ENCODE results near the gene GLB1L2.

GLB1L2 gene

DNA sequence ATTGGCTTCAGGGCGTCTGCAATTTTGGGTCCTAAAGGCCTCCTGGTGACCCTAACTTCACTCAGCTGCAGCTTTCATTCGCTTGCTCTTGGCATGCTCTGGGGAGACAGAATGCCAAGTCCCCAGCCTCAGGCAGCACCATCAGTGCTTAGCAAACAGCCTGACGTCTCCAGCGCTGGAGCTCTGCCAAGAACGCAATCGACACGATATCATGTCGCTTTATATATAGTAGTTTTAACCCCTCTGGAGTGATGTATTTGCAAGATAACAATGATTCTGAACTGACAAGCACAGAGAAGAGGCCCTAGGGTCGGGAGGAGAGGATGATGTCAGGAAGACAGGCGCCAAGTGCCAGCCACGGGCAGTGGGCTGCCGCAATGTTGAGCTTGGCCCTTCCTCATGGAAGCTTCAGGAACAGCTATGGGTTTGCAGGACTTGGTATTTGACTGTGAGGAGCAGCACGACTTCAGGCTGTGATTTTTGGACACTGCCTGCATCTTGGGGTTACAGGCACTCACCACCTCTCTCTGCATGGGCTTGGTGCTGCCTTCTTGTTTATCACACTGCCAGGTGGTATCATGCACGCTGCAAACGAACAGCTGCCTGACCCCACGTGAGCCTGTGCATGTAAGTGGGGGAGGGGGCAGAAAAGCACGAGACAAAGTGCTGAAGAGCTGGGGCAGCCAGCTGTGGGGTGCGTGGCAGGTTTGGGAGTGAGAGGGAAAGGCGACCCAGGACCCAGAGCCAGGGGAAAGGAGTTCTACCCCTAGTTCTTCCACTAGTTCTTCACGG is 54.2 kb downstream of the GLB1L2 start:
- H3K36me3 ChIP-seq (ENCODE audit: control insufficient read depth, insufficient read depth, low read length): no peaks in the 10 kb centered on the region
- H3K27me3 ChIP-seq (ENCODE audit: control insufficient read depth, insufficient read depth, low read length): peaks cover 4% of the 10 kb centered on the region
- H3K4me3 ChIP-seq (ENCODE audit: low read length): no peak overlapping the region

DNA sequence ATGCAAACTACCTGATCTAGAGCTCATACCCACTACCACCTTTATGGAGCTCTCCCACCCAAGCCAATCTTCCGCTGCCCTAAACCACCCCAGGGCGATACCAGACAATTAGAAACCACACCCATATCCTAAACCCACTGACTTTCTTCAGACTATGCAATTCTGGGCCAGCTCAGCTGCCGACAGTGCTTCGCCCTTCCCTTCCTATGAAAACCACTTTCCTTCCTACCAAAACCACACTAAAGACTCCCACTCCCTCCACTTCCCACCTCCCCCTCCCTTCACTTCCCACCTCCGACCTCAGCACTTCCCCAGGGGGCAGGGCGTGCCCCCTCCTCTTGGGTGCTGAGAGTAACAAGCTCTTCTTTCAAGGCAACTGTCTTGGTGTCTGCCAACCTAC is 55.2 kb downstream of the GLB1L2 start:
- H3K4me1 ChIP-seq (ENCODE audit: control insufficient read depth, insufficient read depth, low read length): no peaks in the 10 kb centered on the region
- H3K9ac ChIP-seq (ENCODE audit: low read length): no peak overlapping the region
- H3K27me3 ChIP-seq (ENCODE audit: control insufficient read depth, insufficient read depth, low read length): peaks cover 4% of the 10 kb centered on the region
- no peaks in the 10 kb centered on the region for H3K9me3 ChIP-seq (ENCODE audit: control insufficient read depth, low read length)
- no peaks in the 10 kb centered on the region for H3K36me3 ChIP-seq (ENCODE audit: control insufficient read depth, insufficient read depth, low read length)
- H3K4me3 ChIP-seq (ENCODE audit: low read length): no peak overlapping the region

More for the DNA sequence above, 54.2 kb downstream of the GLB1L2 start:
- Histone ChIP-seq H3K9me3 (ENCODE audit: control insufficient read depth, low read length) (no peaks in the 10 kb centered on the region), H3K9ac (ENCODE audit: low read length) (no peak overlapping the region), H3K4me1 (ENCODE audit: control insufficient read depth, insufficient read depth, low read length) (no peaks in the 10 kb centered on the region)

DNA sequence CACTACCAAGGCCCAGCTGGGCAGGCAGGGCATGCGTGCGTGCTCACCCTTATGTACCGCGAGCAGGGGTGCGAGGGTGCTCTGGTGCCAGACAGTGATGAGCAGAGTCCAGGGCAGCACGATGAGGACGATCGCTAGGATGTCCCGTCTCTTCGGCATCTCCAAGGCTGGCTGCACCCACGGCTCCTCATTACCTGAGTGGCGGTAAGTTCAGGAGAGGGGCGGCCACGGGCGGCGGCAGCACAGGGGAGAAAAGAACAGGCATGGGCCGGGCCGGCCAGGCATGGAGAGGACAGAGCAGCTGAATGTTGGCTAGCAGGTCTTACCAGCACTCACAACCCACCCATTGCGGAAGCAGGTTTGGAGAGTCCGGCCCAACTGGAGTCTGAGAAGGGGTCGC is 55.7 kb downstream of the GLB1L2 start:
- Histone ChIP-seq H3K4me3 (ENCODE audit: low read length) (no peak overlapping the region), H3K9me3 (ENCODE audit: control insufficient read depth, low read length) (no peaks in the 10 kb centered on the region), H3K4me1 (ENCODE audit: control insufficient read depth, insufficient read depth, low read length) (no peaks in the 10 kb centered on the region), H3K9ac (ENCODE audit: low read length) (no peak overlapping the region), H3K36me3 (ENCODE audit: control insufficient read depth, insufficient read depth, low read length) (no peaks in the 10 kb centered on the region), H3K27me3 (ENCODE audit: control insufficient read depth, insufficient read depth, low read length) (peaks cover 4% of the 10 kb centered on the region)

DNA sequence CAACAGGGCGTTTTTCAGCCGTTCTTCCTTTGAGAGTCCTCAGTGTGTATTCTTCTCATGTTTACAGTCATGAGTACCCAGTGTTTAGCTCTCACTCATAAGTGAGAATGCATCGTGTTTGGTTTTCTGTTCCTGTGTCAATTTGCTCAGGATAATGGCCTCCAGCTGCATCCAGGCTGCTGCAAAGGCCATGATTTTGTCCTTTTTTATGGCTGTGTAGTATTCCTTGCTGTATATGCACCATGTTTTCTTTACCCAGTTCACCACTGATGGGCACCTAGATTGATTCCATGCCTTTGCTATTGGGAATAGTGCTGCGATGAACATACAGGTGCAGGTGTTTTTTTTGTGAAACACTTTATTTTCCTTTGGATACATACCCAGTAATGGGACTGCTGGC is 56.8 kb downstream of the GLB1L2 start:
- Histone ChIP-seq H3K27me3 (ENCODE audit: control insufficient read depth, insufficient read depth, low read length) (peaks cover 6% of the 10 kb centered on the region), H3K9me3 (ENCODE audit: control insufficient read depth, low read length) (no peaks in the 10 kb centered on the region), H3K4me3 (ENCODE audit: low read length) (no peak overlapping the region), H3K9ac (ENCODE audit: low read length) (no peak overlapping the region), H3K36me3 (ENCODE audit: control insufficient read depth, insufficient read depth, low read length) (no peaks in the 10 kb centered on the region), H3K4me1 (ENCODE audit: control insufficient read depth, insufficient read depth, low read length) (no peaks in the 10 kb centered on the region)

DNA sequence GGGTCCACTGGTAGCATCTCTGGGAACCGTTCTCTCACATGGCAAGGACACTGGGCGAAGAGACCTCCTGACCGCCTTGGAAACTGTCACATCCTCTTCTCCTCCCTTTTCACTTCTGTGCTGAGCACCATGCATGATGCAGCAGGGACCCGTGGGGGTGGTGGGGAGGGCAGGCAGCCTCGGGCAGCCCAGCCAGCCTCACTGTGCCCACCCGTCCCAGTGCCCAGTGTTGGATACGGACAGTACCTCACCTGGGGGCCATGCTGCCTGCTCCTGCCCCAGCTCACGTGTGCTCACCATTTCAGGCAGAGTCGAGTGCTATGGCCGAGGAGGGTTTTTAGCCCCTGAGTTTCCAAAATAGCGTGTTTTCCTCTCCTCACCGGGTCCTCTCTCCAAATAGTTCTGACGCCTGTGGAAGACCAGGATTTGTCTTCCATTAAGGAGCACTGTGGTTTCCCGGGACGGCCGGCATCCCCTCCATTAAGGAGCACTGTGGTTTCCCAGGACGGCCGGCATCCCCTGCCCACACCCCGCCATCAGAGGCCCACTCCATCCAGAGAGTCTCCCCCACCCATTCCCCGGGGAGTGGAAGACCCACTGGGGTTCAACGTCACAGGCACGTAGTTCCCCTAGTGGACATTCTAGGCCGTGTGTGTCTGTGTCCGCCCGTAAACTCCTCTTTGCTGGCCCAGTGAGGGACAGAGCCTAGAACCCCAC is 57.8 kb downstream of the GLB1L2 start:
- H3K9me3 ChIP-seq (ENCODE audit: control insufficient read depth, low read length): no peaks in the 10 kb centered on the region
- H3K36me3 ChIP-seq (ENCODE audit: control insufficient read depth, insufficient read depth, low read length): no peaks in the 10 kb centered on the region
- H3K27me3 ChIP-seq (ENCODE audit: control insufficient read depth, insufficient read depth, low read length): peaks cover 7% of the 10 kb centered on the region
- no peaks in the 10 kb centered on the region for H3K4me1 ChIP-seq (ENCODE audit: control insufficient read depth, insufficient read depth, low read length)
- no peak overlapping the region for H3K9ac ChIP-seq (ENCODE audit: low read length)
- H3K4me3 ChIP-seq (ENCODE audit: low read length): no peak overlapping the region

DNA sequence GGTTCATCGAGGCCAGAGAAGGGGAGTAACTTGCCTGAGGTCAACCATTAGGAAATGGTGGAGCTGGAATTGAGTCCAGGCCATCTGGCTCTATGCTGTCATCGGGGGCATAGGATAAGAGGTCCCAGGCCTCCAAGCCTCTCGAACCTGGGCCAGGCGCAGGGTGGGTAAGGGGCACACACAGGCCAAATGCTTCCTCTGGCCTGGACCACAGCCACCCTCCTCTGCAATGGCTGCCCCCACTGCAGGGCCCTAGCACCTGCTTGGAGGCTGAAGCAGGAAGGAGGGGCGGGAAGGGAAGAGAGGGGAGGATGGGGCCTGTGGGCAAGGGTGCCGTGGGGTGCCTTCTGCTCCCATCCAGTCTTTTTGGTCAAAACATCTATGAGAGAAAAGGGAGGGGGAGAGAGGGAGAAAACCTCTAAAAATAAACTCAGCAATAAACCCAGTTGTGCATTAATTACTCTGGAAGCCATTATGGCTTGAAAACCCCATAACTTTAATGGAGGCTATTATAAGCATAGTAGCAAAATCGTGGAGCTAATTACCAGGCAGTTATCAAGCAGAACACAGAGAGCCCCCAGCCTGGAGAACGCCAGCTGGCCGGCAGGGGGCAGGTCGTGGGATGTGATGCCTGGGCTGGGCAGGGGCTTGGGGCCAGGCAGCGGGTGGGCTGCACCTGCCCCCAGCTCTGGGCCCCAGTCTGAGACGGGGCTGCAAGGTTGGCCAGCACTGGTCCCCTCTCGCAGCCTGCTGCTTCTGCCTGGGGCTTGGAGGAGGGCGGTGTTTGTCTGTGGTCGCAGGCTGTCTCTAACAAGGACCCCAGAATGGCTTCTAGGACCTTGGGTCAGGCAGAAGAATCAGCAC is 59.1 kb downstream of the GLB1L2 start:
- no peaks in the 10 kb centered on the region for H3K9me3 ChIP-seq (ENCODE audit: control insufficient read depth, low read length)
- H3K27me3 ChIP-seq (ENCODE audit: control insufficient read depth, insufficient read depth, low read length): peaks cover 3% of the 10 kb centered on the region
- H3K4me3 ChIP-seq (ENCODE audit: low read length): no peak overlapping the region
- no peaks in the 10 kb centered on the region for H3K36me3 ChIP-seq (ENCODE audit: control insufficient read depth, insufficient read depth, low read length)
- no peaks in the 10 kb centered on the region for H3K4me1 ChIP-seq (ENCODE audit: control insufficient read depth, insufficient read depth, low read length)
- H3K9ac ChIP-seq (ENCODE audit: low read length): no peak overlapping the region

DNA sequence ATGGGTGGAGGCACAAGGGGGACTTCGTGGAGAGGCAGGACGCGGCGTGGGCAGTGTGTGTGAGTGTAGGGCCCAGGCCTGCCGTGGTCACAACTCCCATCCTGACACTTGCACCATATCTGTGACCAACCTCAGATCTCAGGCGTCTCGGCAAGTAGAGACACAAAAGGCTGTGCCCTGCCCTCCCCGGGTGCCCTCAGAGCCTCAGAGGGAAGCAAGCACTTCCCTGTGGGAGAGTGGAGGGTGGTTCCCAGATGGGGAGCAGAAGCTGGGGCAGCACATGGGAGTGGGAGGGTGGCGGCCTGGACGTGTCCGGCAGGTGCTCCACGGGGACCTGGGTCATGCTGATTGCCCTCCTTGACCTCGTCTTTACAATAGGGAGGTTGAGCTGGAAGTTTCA is 59.9 kb downstream of the GLB1L2 start:
- Histone ChIP-seq H3K9me3 (ENCODE audit: control insufficient read depth, low read length) (no peaks in the 10 kb centered on the region), H3K27me3 (ENCODE audit: control insufficient read depth, insufficient read depth, low read length) (peaks cover 3% of the 10 kb centered on the region), H3K4me1 (ENCODE audit: control insufficient read depth, insufficient read depth, low read length) (no peaks in the 10 kb centered on the region), H3K36me3 (ENCODE audit: control insufficient read depth, insufficient read depth, low read length) (no peaks in the 10 kb centered on the region), H3K4me3 (ENCODE audit: low read length) (no peak overlapping the region), H3K9ac (ENCODE audit: low read length) (no peak overlapping the region)

DNA sequence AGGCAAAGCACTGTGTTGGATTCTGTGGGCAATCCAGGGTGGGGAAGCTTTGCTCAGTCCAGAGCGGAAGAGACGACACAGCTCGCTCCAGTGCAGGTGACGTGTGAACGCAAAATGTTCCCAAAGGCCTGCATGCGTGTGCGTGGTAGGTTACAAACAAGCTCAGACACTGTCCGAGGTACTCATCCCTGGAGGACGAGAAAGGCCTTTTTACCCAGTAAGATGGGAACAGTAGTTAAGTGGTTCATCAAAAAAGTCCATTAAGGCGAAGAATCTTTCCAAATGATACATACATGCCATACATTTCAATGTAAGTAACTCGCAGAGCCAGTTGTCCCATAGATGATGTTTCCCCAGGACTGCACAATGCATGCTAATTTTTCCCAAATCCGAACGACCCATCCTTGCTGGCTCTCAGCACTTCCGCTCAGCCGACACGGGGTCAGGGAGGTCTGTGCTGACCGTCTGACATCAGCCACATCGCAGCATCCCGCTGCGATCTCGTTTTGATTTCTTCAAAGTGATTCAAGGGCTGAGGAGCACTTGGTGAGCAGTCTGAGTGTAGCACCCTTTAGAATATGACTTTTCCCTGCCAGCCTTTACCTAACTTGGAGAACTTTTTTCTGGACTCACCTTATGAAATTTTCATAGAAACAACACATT is 61.3 kb downstream of the GLB1L2 start:
- Histone ChIP-seq H3K9ac (ENCODE audit: low read length) (no peak overlapping the region), H3K4me3 (ENCODE audit: low read length) (no peak overlapping the region), H3K36me3 (ENCODE audit: control insufficient read depth, insufficient read depth, low read length) (no peaks in the 10 kb centered on the region), H3K4me1 (ENCODE audit: control insufficient read depth, insufficient read depth, low read length) (peaks cover 5% of the 10 kb centered on the region), H3K27me3 (ENCODE audit: control insufficient read depth, insufficient read depth, low read length) (peaks cover 3% of the 10 kb centered on the region), H3K9me3 (ENCODE audit: control insufficient read depth, low read length) (no peaks in the 10 kb centered on the region)

DNA sequence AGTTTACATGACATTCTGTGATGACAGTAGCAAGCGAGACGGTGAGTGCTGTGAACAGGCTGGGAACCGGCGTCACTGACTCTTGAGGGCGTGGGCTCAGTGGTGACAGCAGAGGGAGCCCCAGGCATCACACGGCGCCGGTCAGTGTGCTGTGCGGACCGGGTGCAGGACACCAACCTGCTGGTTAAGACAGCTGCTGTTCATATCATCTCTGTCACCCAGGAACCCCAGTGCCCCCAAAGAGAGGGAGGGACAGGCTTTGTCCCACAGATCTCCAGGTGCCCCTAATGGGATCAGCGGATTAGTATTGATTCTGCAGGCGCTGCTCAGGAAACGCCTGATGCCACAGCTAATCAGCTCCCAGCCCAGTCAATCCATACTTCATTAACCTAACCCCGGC is 61.9 kb downstream of the GLB1L2 start:
- no peak overlapping the region for H3K9ac ChIP-seq (ENCODE audit: low read length)
- H3K4me3 ChIP-seq (ENCODE audit: low read length): no peak overlapping the region
- peaks cover 5% of the 10 kb centered on the region for H3K4me1 ChIP-seq (ENCODE audit: control insufficient read depth, insufficient read depth, low read length)
- H3K27me3 ChIP-seq (ENCODE audit: control insufficient read depth, insufficient read depth, low read length): peaks cover 3% of the 10 kb centered on the region
- H3K9me3 ChIP-seq (ENCODE audit: control insufficient read depth, low read length): no peaks in the 10 kb centered on the region
- H3K36me3 ChIP-seq (ENCODE audit: control insufficient read depth, insufficient read depth, low read length): no peaks in the 10 kb centered on the region

DNA sequence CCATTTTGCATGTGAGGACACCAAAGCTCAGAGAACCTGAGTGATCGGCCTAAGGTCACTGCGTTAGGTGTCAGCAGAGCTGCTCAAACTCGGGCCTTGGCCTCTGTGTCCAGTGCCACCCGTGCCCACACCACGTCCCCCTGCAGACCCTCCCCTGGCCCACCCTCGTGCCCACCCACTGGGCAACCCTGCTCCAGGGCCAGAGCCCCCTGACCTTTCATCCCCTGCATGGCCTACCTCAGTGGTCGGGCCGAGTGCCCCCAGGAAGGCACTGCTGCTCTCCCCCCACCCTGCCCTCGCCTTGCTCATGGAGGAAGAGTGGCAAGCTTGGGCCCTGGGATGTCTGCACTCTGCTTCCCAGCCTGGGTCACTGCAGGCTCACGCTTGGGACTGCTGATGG is 62.5 kb downstream of the GLB1L2 start:
- Histone ChIP-seq H3K9ac (ENCODE audit: low read length) (no peak overlapping the region), H3K4me1 (ENCODE audit: control insufficient read depth, insufficient read depth, low read length) (peaks cover 5% of the 10 kb centered on the region)

DNA sequence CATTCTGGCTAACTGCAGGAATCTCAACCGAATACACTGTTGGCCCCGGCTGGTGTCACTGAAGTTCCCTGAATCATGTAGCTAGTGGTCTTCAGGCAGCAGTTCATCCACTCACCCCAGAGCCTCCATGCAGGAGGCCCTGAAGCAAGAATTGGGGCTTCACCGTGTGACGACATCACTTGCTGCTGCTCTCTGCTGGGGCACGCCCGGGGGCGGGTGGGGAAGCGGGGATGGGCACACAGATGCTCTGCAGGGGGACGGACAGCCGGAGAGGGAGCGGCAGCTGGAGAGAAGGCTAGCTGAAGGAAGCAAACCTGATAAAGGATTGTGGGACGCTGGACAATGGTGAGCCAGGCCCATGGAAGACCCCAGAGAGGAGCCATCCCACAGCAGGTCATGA is 63.2 kb downstream of the GLB1L2 start:
- no peaks in the 10 kb centered on the region for H3K9me3 ChIP-seq (ENCODE audit: control insufficient read depth, low read length)
- peaks cover 5% of the 10 kb centered on the region for H3K4me1 ChIP-seq (ENCODE audit: control insufficient read depth, insufficient read depth, low read length)
- no peaks in the 10 kb centered on the region for H3K36me3 ChIP-seq (ENCODE audit: control insufficient read depth, insufficient read depth, low read length)
- peaks cover 3% of the 10 kb centered on the region for H3K27me3 ChIP-seq (ENCODE audit: control insufficient read depth, insufficient read depth, low read length)
- no peak overlapping the region for H3K4me3 ChIP-seq (ENCODE audit: low read length)
- H3K9ac ChIP-seq (ENCODE audit: low read length): no peak overlapping the region

More for the DNA sequence above, 62.5 kb downstream of the GLB1L2 start:
- H3K9me3 ChIP-seq (ENCODE audit: control insufficient read depth, low read length): no peaks in the 10 kb centered on the region
- H3K4me3 ChIP-seq (ENCODE audit: low read length): no peak overlapping the region
- peaks cover 3% of the 10 kb centered on the region for H3K27me3 ChIP-seq (ENCODE audit: control insufficient read depth, insufficient read depth, low read length)
- H3K36me3 ChIP-seq (ENCODE audit: control insufficient read depth, insufficient read depth, low read length): no peaks in the 10 kb centered on the region

Data from mucosa of stomach (tissue), 1 donor.